Cardiac fibroblast (primary cell): ENCODE data around the gene GNG12.

ENCODE experiments used
- DNase-seq, 2 donors: peaks; one replicate each; pipeline versions ENCODE4 v3.0.0 to v3.0.0-alpha.2; 2010; ENCODE audit warnings: low read depth in 2 of 2
- H3K4me3 ChIP-seq, 2 donors: replicated peaks in 1 of 2; 1 replicate in 1 of 2; 2 replicates in 1 of 2; pipeline ENCODE4 v1.5.1; 2011; ENCODE audit warnings: low read depth in 2 of 2, low read length in 2 of 2, mild to moderate bottlenecking in 2 of 2, moderate library complexity in 1 of 2
- TF ChIP-seq, protein P1 (sequence below): IDR thresholded peaks from one replicate; pipeline ENCODE4 v1.5.1; 2011; ENCODE audit warnings: low read depth, mild to moderate bottlenecking, low read length, inconsistent platforms

Gene GNG12

DNA sequence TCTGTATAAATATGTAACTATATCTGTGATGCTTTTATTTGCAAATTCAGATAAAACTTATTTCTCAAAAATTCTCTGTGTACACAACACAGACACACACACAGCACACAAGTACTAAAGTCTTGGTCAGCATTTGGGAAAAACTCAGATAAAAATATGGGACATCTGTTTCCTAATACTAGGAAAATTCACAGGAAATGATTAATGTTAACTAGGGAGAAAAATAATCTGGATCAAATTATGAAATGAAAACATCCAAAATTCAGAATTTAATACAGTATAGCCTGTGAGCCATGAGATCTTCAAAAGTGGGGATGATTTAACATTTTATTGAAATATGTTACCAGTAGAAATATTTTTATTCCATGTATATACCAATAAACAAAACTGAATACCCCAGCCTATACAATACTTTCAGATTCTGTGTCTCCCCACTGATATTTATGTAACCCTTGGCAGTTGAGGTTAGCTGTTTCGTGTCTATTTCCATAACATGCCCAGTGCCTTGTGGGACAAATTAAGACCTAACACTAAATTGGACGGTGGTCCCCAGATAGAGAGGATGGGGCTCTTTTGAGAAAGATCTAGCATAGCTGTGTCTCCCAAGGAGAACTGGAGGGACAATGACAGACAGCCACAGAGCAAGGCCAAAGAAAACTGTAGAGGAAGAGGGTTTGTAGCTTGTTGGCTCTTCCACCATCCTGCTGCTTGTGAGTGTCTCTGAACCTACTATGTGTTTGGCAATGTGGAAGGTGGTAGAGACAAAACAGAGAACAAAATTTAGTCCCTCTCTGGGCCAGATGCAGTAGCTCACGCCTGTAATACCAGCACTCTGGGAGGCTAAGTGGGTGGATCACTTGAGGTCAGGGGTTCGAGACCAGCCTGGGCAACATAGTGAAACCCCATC is 47.2 kb downstream of the GNG12 start:
- peak in 1 of 2 donors; percentile 29 for DNase-seq
- TF ChIP-seq, protein P1, sequence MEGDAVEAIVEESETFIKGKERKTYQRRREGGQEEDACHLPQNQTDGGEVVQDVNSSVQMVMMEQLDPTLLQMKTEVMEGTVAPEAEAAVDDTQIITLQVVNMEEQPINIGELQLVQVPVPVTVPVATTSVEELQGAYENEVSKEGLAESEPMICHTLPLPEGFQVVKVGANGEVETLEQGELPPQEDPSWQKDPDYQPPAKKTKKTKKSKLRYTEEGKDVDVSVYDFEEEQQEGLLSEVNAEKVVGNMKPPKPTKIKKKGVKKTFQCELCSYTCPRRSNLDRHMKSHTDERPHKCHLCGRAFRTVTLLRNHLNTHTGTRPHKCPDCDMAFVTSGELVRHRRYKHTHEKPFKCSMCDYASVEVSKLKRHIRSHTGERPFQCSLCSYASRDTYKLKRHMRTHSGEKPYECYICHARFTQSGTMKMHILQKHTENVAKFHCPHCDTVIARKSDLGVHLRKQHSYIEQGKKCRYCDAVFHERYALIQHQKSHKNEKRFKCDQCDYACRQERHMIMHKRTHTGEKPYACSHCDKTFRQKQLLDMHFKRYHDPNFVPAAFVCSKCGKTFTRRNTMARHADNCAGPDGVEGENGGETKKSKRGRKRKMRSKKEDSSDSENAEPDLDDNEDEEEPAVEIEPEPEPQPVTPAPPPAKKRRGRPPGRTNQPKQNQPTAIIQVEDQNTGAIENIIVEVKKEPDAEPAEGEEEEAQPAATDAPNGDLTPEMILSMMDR: no peak
- no peak overlapping the region for H3K4me3 ChIP-seq

GRCh38 chr1:67784545-67785186 is 48.6 kb downstream of the GNG12 start:
- TF ChIP-seq, protein P1: no peak
- H3K4me3 ChIP-seq: no peak overlapping the region
- peak in 1 of 2 donors; percentile 44 for DNase-seq

DNA sequence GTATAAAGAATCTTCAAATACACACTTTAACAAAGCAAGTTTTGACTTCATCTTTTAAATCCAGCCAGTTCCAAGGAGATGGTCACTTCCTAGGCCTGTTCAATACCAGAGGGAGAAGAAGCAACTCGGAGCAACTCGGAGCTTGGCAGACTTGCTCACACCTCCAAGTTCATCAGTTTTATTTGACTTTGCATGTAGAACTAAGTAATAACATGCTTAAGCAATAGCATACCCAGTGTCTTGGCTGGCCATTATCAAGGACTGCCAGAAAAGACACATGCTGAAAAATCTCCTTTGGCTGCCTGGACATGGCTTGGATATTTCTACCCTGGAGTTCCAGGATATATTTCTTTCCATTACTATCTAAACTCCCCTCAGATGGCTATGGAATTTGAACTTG is 52.6 kb downstream of the GNG12 start:
- DNase-seq: peak in 1 of 2 donors; percentile 54
- TF ChIP-seq, protein P1: no peak
- no peak overlapping the region for H3K4me3 ChIP-seq

- DNase-seq: no peak
- H3K4me3 ChIP-seq: no peak overlapping the region
- TF ChIP-seq, protein P1: no peak
Measured at GRCh38 chr1:67777440-67777839, 55.8 kb downstream of the GNG12 start.

DNA sequence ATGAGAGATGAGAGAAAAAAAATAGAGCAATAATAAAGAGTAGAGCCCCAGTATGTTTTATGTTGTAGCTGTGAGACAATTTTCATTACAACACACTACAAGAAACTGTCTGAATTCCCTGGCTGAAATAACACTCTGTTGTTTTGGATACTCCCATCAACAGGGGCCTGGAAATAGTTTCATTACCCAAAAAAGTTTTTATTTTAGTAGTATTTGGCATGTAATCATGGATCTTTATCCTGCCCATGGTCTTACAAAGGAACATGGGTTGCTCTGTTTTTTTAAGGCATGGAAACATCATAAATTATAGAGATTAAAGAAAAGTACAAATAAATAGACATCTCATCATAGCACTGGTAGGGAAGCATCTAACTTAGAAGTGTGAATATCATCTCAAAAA is 56.3 kb downstream of the GNG12 start:
- TF ChIP-seq, protein P1: no peak
- H3K4me3 ChIP-seq: no peak overlapping the region
- no peak for DNase-seq

DNA sequence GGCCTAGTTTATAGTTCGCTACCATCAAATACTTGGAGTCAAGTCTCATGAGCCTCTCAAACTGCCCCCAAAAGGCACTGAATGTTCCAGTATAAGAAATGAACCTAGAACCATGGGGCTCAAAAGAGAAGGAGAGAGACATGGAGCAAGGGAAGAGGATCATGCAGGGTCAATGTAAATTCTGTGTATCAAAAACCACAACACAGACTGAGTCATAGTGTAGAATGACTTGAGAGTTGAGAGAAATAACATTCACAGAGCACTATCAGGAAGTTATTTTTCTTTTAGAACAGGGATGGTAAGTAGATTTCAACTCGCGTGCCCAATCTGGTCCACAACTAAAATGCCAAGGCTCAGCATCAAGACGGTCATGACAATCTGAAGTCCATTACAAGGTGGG is 59.8 kb downstream of the GNG12 start:
- TF ChIP-seq, protein P1: no peak
- no peak overlapping the region for H3K4me3 ChIP-seq
- DNase-seq: no peak
